ENCODE measurements around the gene TAF12. TPM values are rescaled to one million over a fixed set of nuclear protein-coding genes. Genes with fewer than 3 reads are reported as not detected.

The TAF12 gene
- total and polyA plus RNA-seq, 4 donors, result 14.6 to 21.4 (median 17.0) TPM

DNA sequence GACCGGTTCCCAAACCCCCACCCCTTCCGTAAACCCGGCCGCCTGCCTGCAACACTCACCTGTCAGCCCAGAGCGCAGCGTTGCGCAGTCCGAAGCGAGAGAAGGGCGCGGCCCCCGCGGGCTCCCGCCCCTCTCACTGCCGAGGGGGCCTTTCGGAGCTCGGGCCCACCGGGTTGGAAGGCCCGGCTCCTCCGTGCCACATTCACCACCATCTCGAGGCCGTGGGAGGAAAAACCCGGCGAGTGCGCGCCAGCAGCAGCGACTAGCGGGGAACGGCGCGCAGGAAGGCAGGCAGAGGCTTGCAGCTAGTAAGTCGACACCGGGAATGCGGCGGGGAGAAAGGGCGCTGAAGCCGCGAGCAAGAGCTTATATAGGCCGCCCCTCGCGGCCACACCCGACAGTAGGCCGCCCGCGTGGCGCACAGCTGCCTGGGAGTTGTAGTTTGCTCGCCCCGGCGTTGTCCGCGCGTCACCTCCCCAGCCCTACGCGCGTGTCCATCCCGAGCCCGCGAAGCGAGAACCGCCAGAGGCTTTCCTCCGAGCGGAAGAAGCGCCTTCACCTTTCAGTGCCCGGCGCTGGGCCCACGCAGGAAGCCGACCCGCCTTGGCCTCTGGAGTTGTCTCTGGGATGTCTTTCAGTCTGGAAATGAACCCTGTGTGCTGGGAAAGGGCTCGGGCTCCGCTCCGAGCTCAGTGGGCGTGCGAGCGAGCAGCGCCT is 61.2 kb downstream of the TAF12 start:
- intact Hi-C loops (cut with DNase I), result loop anchor here (2.0 to 5.0 kb wide), 2 partner anchors 74 to 155 kb away; partner anchors contain the start of genes RCC1 (in 1 of the 2) and YTHDF2 (in 1 of the 2)
- 0 to 1% methylated on average over 73 to 75 of the region's 75 CpGs for WGBS, 2 donors

DNA sequence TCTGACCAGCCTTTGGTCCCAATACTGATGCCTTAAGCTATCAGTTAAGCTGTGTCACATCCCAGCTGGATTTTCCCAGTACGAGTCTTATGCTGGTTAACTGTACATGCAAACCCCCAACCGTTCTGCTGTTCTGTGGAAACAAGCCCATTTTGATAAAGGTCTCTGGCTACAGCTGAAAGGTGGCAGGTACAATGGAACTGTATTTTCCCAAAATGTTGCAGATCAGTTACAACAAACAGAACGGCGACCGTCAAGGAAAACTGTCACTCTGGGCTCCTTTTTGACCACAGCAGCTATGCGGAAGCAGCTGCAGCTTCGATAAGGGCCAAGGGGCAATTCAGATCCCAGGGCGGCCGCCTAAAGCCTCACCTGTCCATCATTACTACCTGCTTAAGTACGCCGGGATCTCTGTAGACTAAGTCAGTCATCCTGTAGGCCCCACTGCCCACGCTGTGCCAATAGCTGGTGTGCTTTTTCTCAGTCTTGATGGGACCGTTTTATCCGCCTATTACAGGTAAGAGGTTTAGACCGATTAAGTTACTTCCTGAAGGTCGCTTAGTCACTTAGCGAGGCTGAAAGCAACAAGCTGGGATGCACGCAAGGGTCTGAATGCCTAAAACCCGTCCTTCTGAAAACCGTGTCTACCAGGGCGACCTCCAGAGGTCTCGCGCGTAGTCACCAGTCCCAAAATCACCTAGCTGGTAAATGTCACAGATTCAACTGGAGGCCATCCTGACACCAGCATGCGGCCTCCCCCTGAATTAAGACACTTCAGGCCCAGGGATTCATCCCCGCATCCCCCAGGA is 61.9 kb downstream of the TAF12 start:
- H3K4me1 ChIP-seq (ENCODE audit: control insufficient read depth in 1 of 2, insufficient read depth in 2 of 2, low read length in 2 of 2), result peaks cover 0 to 4% of the 10 kb centered on the region in 2 donors
- H3K27ac ChIP-seq (ENCODE audit: low read depth in 1 of 2, low read length in 2 of 2), result peak overlapping the region in 1 of 2 donors; percentile 45
- no peak for DNase-seq
- 1% methylated on average over 26 of the region's 26 CpGs for WGBS, 2 donors
- H3K9me3 ChIP-seq (ENCODE audit: control insufficient read depth, low read length), result no peaks in the 10 kb centered on the region
- H3K36me3 ChIP-seq (ENCODE audit: control insufficient read depth in 1 of 2, insufficient read depth in 2 of 2, low read length in 1 of 2), result peaks cover 0 to 5% of the 10 kb centered on the region in 2 donors
- ATAC-seq (ENCODE audit: low FRiP score), result peak; percentile 59
- intact Hi-C loops (cut with DNase I), result loop anchor here (2.0 to 5.0 kb wide), 2 partner anchors 74 to 156 kb away; partner anchors contain the start of genes RCC1 (in 1 of the 2) and YTHDF2 (in 1 of the 2)
- peaks cover 0 to 1% of the 10 kb centered on the region in 2 donors for H3K27me3 ChIP-seq (ENCODE audit: control insufficient read depth in 1 of 2, insufficient read depth in 2 of 2, low read length in 1 of 2)
- peak overlapping the region; percentile 62 to 63 for H3K4me3 ChIP-seq (ENCODE audit: low read length in 2 of 2)

More for the DNA sequence above, 61.2 kb downstream of the TAF12 start:
- peak; percentile 99 for ATAC-seq (ENCODE audit: low FRiP score)
- Histone ChIP-seq H3K4me3 (ENCODE audit: low read length in 2 of 2) (peak overlapping the region; percentile 62 to 83), H3K27me3 (ENCODE audit: control insufficient read depth in 1 of 2, insufficient read depth in 2 of 2, low read length in 1 of 2) (peaks cover 0 to 1% of the 10 kb centered on the region in 2 donors), H3K9me3 (ENCODE audit: control insufficient read depth, low read length) (no peaks in the 10 kb centered on the region), H3K4me1 (ENCODE audit: control insufficient read depth in 1 of 2, insufficient read depth in 2 of 2, low read length in 2 of 2) (peaks cover 0 to 4% of the 10 kb centered on the region in 2 donors), H3K36me3 (ENCODE audit: control insufficient read depth in 1 of 2, insufficient read depth in 2 of 2, low read length in 1 of 2) (peaks cover 0 to 5% of the 10 kb centered on the region in 2 donors), H3K27ac (ENCODE audit: low read depth in 1 of 2, low read length in 2 of 2) (peak overlapping the region in 1 of 2 donors; percentile 87)
- peak; percentile 98 for DNase-seq

DNA sequence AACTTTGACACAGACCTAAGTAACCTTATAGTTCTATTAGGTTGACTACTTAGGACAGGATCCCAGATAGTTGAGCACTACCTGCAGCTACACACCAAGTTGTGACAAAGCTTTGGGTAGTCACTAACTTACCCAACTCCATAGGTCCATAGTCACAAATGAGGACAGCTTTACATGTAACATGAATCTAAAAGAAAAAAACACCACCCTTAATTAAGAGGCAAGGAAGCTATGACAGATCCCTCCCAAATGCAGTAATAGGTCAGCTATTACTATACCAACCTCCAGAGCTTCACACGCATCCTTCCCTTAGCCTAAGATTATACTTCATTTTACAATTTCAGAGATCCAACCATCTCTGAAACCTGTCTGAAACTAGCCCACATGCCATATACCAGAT is 63.5 kb downstream of the TAF12 start:
- H3K4me3 ChIP-seq (ENCODE audit: low read length in 2 of 2), result no peak overlapping the region
- peaks cover 0 to 1% of the 10 kb centered on the region in 2 donors for H3K27me3 ChIP-seq (ENCODE audit: control insufficient read depth in 1 of 2, insufficient read depth in 2 of 2, low read length in 1 of 2)
- ATAC-seq (ENCODE audit: low FRiP score), result no peak
- peaks cover 0 to 5% of the 10 kb centered on the region in 2 donors for H3K36me3 ChIP-seq (ENCODE audit: control insufficient read depth in 1 of 2, insufficient read depth in 2 of 2, low read length in 1 of 2)
- H3K9me3 ChIP-seq (ENCODE audit: control insufficient read depth, low read length), result no peaks in the 10 kb centered on the region
- DNase-seq, result no peak
- WGBS, 2 donors, result 85 to 89% methylated on average over 1 of the region's 1 CpG
- H3K27ac ChIP-seq (ENCODE audit: low read depth in 1 of 2, low read length in 2 of 2), result no peak overlapping the region
- H3K4me1 ChIP-seq (ENCODE audit: control insufficient read depth in 1 of 2, insufficient read depth in 2 of 2, low read length in 2 of 2), result peaks cover 0 to 4% of the 10 kb centered on the region in 2 donors
- intact Hi-C loops (cut with DNase I), result no loop called here

DNA sequence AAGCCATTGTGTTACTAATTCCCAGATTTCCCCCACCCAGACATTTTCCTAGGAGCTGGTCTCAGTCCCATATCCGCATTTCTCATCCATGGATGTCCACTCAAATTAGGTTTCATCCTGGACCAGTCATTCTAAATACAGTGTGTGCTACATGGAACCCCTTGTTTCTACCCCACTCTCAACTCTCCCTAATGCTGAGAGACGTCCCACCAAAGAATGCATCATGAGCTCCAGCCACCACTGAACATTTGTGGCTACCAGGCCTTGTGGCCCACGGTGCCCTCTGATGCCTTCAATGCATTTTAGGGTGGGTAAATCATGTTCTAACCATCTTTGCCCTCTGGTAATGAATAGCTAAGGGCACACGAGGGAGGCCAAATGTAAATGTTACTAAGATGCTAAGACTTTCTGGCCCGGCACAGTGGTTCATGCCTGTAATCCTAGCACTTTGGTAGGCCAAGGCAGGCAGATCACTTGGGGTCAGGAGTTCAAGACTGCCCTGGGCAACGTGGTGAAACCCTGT is 64.1 kb downstream of the TAF12 start:
- Histone ChIP-seq H3K4me3 (ENCODE audit: low read length in 2 of 2) (no peak overlapping the region), H3K36me3 (ENCODE audit: control insufficient read depth in 1 of 2, insufficient read depth in 2 of 2, low read length in 1 of 2) (peaks cover 0 to 5% of the 10 kb centered on the region in 2 donors), H3K27me3 (ENCODE audit: control insufficient read depth in 1 of 2, insufficient read depth in 2 of 2, low read length in 1 of 2) (peaks cover 0 to 1% of the 10 kb centered on the region in 2 donors), H3K27ac (ENCODE audit: low read depth in 1 of 2, low read length in 2 of 2) (no peak overlapping the region), H3K4me1 (ENCODE audit: control insufficient read depth in 1 of 2, insufficient read depth in 2 of 2, low read length in 2 of 2) (peaks cover 0 to 4% of the 10 kb centered on the region in 2 donors), H3K9me3 (ENCODE audit: control insufficient read depth, low read length) (no peaks in the 10 kb centered on the region)
- ATAC-seq (ENCODE audit: low FRiP score), result no peak
- intact Hi-C loops (cut with DNase I), result no loop called here
- WGBS, 2 donors, result 65 to 68% methylated on average over 6 of the region's 6 CpGs
- no peak for DNase-seq

DNA sequence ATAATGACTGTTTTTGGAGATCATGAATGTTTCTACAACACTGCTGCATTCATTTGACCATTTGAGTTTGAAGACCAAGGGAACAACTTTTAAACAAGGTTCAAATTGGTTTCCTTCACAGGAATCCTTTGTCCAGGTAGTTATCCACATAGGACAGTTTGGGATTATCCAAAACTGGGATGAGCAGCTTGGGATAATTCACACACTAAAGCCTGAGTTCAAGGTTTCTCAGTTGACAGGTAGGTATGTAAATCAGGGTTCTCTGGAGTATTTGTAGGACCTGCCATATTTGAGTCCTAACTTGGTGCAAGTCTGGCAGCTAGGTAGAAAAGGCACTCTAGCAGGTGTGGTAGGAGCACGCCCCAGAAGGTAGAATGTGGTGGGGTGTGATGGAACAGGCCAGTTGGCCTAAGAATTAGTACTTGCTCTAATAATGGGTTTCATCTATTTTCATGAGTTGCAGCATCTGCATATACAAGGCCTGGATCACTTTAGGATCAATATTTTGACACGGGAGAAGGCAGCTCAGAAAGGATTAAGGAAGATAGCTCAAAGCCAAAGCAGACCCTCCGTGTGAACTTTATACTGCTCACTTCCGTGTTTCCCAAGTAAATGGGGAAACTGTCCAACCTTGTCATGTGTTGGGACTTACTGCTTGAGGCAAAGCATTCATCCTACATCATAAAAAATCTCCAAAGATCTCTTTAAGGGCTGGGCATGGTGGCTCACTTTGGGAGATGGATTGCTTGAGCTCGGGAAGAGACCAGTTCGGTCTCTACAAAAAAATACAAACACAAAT is 64.9 kb downstream of the TAF12 start:
- Histone ChIP-seq H3K4me1 (ENCODE audit: control insufficient read depth in 1 of 2, insufficient read depth in 2 of 2, low read length in 2 of 2) (peaks cover 0 to 4% of the 10 kb centered on the region in 2 donors), H3K36me3 (ENCODE audit: control insufficient read depth in 1 of 2, insufficient read depth in 2 of 2, low read length in 1 of 2) (peaks cover 0 to 5% of the 10 kb centered on the region in 2 donors), H3K27ac (ENCODE audit: low read depth in 1 of 2, low read length in 2 of 2) (no peak overlapping the region), H3K27me3 (ENCODE audit: control insufficient read depth in 1 of 2, insufficient read depth in 2 of 2, low read length in 1 of 2) (peaks cover 0 to 1% of the 10 kb centered on the region in 2 donors), H3K9me3 (ENCODE audit: control insufficient read depth, low read length) (no peaks in the 10 kb centered on the region), H3K4me3 (ENCODE audit: low read length in 2 of 2) (no peak overlapping the region)
- intact Hi-C loops (cut with DNase I), result no loop called here
- 61 to 63% methylated on average over 6 of the region's 6 CpGs for WGBS, 2 donors
- no peak for DNase-seq
- no peak for ATAC-seq (ENCODE audit: low FRiP score)

DNA sequence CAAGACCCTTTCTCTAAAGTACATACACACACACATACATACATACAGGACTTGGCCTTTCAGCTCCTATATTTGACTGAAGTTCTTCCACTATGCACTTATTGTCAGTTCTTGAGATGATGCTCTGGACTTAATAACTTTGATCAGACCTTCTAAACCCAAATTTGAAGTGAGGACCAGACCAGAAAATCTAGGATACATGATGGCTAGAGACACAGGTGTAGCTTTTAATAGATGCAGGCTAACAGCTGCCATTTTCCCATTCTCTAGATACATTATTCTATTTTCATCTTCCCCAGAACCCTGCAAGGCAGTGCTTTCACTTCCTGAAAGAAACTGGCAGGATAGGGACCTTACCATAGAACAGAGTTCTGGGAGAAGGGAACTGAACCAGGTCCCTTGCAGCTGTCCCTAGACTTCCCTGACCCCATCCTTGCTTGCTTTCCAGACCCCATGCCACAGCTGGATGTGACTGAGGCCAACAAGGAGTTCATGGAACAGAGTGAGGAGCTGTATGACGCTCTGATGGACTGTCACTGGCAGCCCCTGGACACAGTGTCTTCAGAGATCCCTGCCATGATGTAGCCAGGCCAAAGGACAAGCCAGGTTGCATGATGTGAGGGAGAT is 65.7 kb downstream of the TAF12 start:
- intact Hi-C loops (cut with DNase I), result no loop called here
- peaks cover 0 to 5% of the 10 kb centered on the region in 2 donors for H3K36me3 ChIP-seq (ENCODE audit: control insufficient read depth in 1 of 2, insufficient read depth in 2 of 2, low read length in 1 of 2)

DNA sequence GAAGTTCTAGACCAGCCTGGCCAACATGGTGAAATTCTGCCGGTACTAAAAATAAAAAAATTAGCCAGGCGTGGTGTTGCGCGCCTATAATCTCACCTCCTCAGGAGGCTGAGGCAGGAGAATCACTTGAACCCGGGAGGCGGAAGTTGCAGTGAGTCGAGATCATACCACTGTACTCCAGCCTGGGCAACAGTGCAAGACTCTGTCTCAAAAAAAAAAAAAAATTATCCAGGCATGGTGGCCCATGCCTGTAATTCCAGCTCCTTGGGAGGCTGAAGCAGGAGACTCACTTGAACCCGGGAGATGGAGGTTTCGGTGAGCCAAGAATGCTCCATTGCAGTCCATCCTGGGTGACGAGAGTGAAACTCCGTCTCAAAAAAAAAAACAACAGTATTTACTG is 69.3 kb downstream of the TAF12 start:
- no peaks in the 10 kb centered on the region for H3K9me3 ChIP-seq (ENCODE audit: control insufficient read depth, low read length)
- no peak for ATAC-seq (ENCODE audit: low FRiP score)
- H3K36me3 ChIP-seq (ENCODE audit: control insufficient read depth in 1 of 2, insufficient read depth in 2 of 2, low read length in 1 of 2), result peaks cover 5 to 7% of the 10 kb centered on the region in 2 donors
- no peak for DNase-seq
- H3K4me1 ChIP-seq (ENCODE audit: control insufficient read depth in 1 of 2, insufficient read depth in 2 of 2, low read length in 2 of 2), result no peaks in the 10 kb centered on the region
- H3K27ac ChIP-seq (ENCODE audit: low read depth in 1 of 2, low read length in 2 of 2), result no peak overlapping the region
- 97 to 98% methylated on average over 11 of the region's 11 CpGs for WGBS, 2 donors
- intact Hi-C loops (cut with DNase I), result no loop called here
- H3K4me3 ChIP-seq (ENCODE audit: low read length in 2 of 2), result no peak overlapping the region
- H3K27me3 ChIP-seq (ENCODE audit: control insufficient read depth in 1 of 2, insufficient read depth in 2 of 2, low read length in 1 of 2), result no peaks in the 10 kb centered on the region

More for the DNA sequence above, 65.7 kb downstream of the TAF12 start:
- Histone ChIP-seq H3K4me3 (ENCODE audit: low read length in 2 of 2) (no peak overlapping the region), H3K27ac (ENCODE audit: low read depth in 1 of 2, low read length in 2 of 2) (no peak overlapping the region), H3K9me3 (ENCODE audit: control insufficient read depth, low read length) (no peaks in the 10 kb centered on the region), H3K4me1 (ENCODE audit: control insufficient read depth in 1 of 2, insufficient read depth in 2 of 2, low read length in 2 of 2) (peaks cover 0 to 4% of the 10 kb centered on the region in 2 donors), H3K27me3 (ENCODE audit: control insufficient read depth in 1 of 2, insufficient read depth in 2 of 2, low read length in 1 of 2) (peaks cover 0 to 1% of the 10 kb centered on the region in 2 donors)
- DNase-seq (peak in 1 of 2 donors; percentile 8), ATAC-seq (ENCODE audit: low FRiP score) (no peak)
- 82 to 86% methylated on average over 1 of the region's 1 CpG for WGBS, 2 donors
